DMS53 (cell line): ENCODE results near the gene PARVB.

Experiments
- DNase-seq: peaks from one replicate; lab custom pipeline; 2025; lab: John Stamatoyannopoulos, UW

PARVB gene, protein sequence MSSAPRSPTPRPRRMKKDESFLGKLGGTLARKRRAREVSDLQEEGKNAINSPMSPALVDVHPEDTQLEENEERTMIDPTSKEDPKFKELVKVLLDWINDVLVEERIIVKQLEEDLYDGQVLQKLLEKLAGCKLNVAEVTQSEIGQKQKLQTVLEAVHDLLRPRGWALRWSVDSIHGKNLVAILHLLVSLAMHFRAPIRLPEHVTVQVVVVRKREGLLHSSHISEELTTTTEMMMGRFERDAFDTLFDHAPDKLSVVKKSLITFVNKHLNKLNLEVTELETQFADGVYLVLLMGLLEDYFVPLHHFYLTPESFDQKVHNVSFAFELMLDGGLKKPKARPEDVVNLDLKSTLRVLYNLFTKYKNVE

GRCh38 chr22:44024288-44024921 lies at the start of gene PARVB:
TSS of gene PARVB (plus strand) at chr22:44024302. CDS start at chr22:44024340, 38 bp downstream.
- DNase-seq = peak; percentile 62

- DNase-seq = no peak
Observed at GRCh38 chr22:43975041-43975440, 49.1 kb upstream of the PARVB start.

- no peak for DNase-seq
Observed at GRCh38 chr22:43976861-43977795, 47.0 kb upstream of the PARVB start.

GRCh38 chr22:43978558-43978957 lies 45.5 kb upstream of the PARVB start:
- no peak for DNase-seq

GRCh38 chr22:43980579-43980978 lies 43.5 kb upstream of the PARVB start:
- no peak for DNase-seq

DNA sequence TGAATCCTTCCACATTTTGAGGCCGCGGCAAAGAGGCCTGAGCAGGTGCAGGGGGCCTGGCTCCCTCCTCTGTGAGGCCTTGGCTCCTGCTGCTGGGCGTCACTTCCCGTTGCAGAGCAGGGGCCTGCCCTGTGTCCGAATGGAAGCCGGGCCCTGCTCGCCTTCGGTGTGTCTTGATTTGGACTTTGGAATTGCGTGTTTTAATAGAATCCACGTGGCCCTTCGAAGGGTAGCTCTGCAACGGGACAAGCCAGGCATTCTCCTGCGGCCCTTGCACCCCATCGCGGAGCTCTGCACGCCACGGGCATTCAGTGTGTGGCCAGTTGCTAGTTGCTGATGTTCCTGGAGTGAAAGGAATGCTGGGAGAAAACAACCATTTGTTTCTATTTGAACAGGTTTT lies 43.1 kb upstream of the PARVB start:
- DNase-seq = no peak

DNA sequence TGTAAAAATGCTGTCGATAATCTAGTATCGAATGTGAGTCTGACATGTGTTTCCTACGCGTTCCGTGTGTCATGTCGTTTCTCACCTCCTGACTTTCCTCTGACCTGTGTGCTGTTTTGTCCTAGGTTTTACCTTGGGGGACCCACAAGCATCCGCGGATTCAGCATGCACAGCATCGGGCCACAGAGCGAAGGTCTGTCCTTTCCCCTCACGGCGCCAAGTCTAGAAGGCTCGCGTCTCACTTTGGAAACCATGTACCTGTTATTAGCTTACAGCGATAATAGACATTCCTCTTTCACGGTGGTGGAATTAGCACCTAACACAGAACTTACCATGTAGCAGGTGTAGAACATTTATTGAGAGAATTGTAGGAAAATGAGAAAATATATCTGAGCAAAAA lies 40.3 kb upstream of the PARVB start:
- DNase-seq = no peak

GRCh38 chr22:43985532-43985931 lies 38.6 kb upstream of the PARVB start:
- peak; percentile 96 for DNase-seq

GRCh38 chr22:43988116-43988820 lies 35.8 kb upstream of the PARVB start:
- DNase-seq = no peak

DNA sequence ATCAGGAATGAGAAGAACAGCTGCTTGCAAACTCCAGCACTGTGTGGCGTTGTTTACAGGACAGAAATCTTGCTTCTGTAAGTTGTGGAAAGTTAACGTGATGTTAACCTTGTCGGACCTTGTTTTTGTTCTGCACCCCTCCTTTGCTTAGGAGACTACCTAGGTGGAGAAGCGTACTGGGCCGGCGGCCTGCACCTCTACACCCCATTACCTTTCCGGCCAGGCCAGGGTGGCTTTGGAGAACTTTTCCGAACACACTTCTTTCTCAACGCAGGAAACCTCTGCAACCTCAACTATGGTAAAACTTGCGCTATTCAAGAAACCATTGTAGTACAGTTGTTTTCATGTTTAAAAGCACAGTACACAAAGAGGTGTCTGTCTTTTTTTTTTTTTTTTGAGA lies 35.1 kb upstream of the PARVB start:
- DNase-seq = no peak

DNA sequence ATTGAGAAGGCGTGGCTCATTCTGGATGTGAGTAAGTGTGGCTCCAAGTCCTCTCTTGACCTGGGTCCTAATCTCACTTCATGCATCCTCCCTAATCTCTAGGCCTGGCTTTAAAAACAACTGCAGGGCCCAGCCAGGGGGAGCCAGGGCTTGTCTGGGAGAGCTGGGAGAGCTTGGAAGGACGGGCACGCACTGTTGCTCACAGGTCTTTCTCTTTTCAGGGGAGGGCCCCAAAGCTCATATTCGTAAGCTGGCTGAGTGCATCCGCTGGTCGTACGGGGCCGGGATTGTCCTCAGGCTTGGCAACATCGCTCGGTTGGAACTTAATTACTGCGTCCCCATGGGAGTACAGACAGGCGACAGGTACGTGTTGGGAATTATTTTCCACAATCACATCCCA lies 34.1 kb upstream of the PARVB start:
- DNase-seq = no peak

- DNase-seq = no peak
Observed at GRCh38 chr22:43991316-43992020, 32.6 kb upstream of the PARVB start.

DNA sequence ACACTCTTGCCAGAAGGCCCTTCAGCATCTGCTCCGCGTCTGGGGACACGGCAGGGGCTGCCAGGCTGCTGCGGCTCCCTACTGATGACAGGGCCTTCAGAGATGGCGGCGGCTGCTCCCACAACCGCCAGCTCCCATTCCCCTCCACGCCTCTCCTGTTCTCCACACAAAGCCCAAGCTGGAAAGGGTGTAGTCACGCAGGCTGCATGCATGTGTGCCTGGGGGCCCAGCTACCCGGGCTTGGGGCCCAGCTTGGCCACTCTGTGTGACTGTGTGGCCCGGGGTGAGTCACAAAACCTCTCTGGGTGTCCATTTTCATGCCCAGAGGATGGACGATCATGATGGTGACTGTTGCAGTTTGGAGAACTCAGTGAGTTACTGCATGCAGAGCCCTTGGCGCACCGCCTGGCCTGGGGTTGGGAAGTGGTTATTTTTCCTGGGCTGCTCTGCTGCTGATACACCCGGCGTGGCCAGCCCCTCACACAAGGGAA lies 31.7 kb upstream of the PARVB start:
- DNase-seq = no peak

DNA sequence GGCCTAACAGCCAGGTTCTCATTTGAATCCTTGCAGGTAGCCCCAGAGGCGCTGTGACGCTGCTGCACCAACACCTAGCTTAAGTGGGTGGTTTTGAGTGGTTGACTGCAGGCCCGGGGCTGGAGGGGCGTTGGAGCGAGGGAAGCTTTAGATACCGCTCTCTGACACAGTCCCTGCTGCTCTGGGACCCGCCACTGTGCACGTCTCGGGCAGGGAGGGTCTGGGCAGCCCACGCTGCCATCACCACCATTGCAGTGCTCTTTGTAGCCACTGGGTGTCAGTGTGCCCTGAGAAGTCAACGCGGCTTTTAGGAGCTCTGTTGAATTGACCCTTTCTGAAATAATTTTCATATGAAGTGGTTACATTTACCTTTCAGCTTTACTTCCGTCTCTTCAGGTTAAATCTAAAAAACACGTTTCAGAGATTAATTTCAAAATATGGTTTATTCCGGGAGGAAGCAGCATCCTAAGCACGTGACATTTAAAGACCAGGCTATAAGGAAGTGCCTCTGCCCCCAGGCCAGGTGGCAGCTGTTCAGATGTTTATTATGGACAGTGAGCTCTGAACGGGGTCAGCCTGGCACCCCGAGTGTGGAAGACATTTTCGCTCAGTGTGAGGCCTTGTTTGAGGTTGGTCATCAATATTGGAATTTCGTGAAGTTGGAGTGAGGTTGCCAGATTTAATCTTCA lies 30.9 kb upstream of the PARVB start:
- DNase-seq = peak; percentile 71

GRCh38 chr22:43994006-43994405 lies 30.1 kb upstream of the PARVB start:
- no peak for DNase-seq

DNA sequence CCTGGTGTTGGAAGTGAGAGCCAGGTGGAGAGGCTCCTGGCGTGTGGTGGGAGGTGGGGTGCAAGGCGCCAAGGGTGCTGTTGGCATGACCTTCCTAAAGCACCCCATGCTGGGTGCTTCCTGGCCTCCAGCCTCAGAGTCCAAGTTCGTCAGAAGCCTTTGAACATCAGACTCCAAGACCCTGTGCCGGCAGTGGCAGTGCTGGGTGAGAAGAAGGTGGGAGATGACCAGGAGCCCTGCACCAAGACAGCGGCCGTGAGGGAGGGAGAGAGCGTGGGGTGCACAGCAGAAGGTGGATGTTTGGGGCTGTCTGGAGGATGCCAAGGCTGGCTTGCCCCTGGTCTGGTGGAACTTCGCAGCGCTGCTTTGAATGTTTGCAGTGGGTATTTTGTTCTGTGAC lies 29.7 kb upstream of the PARVB start:
- no peak for DNase-seq

- DNase-seq = no peak
Observed at GRCh38 chr22:43995057-43995685, 28.9 kb upstream of the PARVB start.

- no peak for DNase-seq
Observed at GRCh38 chr22:43995798-43996169, 28.3 kb upstream of the PARVB start.

DNA sequence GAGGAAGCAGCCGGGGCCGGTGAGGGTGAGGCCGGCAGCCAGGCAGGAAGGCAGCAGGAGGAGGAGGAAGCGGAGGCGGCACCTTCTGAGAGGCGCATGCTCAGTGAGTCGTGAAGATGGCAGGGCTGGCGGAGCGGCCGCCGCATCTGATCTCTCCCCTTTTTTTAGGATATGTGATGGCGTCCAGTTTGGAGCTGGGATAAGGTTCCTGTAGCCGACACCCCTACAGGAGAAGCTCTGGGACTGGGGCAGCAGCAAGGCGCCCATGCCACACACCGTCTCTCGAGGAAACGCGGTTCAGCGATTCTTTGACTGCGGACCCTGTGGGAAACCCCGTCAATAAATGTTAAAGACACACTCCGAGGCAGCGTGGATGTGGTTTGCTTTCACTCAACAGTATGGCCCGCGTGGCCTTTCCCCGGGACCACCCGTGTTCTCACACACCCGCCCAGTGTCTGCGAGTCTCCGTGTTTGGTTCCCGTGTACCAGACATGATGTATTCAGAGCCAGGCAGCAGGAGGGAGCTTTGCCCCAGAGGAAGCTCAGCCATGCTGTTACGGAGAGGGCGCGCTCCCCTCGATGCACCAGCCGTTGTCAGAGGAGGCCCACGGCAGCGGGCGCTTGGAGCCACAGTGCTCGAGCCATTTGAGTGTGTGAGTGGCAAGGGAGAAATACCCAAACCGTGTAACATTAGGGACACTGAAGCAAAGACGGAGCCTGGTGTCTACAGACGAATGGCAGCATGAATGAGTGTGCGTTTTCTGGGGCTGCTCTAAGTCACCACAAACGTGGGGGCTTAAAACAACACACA lies 27.7 kb upstream of the PARVB start:
- no peak for DNase-seq

DNA sequence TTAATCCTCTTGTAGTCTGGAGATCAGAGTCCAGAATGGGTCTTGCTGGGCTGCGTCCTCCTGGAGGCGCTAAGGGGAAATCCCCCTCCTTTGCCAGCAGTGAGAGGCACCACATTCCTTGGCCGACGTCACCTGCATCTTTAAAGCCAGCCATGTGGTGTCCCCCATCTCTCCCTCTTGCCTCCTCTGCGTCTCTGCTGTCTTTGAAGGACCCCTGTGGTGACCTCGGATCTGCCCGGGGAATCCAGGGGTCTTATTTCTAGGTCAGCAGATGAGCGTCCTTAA lies 27.2 kb upstream of the PARVB start:
- DNase-seq = no peak
